Dedifferentiated amniotic fluid mesenchymal stem cell (primary cell): ENCODE measurements around the gene FZD1.

Experiments used
- DNase-seq: peaks from one replicate; pipeline ENCODE4 v3.0.0-alpha.2; 2016; ENCODE audit errors: extremely low spot score

FZD1 gene

GRCh38 chr7:91264924-91265681, 870 bp downstream of the FZD1 start:
- DNase-seq = no peak

DNA sequence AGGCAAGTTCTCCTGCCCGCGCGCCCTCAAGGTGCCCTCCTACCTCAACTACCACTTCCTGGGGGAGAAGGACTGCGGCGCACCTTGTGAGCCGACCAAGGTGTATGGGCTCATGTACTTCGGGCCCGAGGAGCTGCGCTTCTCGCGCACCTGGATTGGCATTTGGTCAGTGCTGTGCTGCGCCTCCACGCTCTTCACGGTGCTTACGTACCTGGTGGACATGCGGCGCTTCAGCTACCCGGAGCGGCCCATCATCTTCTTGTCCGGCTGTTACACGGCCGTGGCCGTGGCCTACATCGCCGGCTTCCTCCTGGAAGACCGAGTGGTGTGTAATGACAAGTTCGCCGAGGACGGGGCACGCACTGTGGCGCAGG, 1.4 kb downstream of the FZD1 start:
- no peak for DNase-seq

DNA sequence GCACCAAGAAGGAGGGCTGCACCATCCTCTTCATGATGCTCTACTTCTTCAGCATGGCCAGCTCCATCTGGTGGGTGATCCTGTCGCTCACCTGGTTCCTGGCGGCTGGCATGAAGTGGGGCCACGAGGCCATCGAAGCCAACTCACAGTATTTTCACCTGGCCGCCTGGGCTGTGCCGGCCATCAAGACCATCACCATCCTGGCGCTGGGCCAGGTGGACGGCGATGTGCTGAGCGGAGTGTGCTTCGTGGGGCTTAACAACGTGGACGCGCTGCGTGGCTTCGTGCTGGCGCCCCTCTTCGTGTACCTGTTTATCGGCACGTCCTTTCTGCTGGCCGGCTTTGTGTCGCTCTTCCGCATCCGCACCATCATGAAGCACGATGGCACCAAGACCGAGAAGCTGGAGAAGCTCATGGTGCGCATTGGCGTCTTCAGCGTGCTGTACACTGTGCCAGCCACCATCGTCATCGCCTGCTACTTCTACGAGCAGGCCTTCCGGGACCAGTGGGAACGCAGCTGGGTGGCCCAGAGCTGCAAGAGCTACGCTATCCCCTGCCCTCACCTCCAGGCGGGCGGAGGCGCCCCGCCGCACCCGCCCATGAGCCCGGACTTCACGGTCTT, 1.9 kb downstream of the FZD1 start:
- DNase-seq = peak; percentile 37

- no peak for DNase-seq
These were observed 2.5 kb downstream of the FZD1 start for GRCh38 chr7:91266689-91267090.

DNA sequence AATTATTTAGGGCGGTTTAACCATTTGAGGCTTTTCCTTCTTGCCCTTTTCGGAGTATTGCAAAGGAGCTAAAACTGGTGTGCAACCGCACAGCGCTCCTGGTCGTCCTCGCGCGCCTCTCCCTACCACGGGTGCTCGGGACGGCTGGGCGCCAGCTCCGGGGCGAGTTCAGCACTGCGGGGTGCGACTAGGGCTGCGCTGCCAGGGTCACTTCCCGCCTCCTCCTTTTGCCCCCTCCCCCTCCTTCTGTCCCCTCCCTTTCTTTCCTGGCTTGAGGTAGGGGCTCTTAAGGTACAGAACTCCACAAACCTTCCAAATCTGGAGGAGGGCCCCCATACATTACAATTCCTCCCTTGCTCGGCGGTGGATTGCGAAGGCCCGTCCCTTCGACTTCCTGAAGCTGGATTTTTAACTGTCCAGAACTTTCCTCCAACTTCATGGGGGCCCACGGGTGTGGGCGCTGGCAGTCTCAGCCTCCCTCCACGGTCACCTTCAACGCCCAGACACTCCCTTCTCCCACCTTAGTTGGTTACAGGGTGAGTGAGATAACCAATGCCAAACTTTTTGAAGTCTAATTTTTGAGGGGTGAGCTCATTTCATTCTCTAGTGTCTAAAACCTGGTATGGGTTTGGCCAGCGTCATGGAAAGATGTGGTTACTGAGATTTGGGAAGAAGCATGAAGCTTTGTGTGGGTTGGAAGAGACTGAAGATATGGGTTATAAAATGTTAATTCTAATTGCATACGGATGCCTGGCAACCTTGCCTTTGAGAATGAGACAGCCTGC, 3.1 kb downstream of the FZD1 start:
- DNase-seq = peak; percentile 91

DNA sequence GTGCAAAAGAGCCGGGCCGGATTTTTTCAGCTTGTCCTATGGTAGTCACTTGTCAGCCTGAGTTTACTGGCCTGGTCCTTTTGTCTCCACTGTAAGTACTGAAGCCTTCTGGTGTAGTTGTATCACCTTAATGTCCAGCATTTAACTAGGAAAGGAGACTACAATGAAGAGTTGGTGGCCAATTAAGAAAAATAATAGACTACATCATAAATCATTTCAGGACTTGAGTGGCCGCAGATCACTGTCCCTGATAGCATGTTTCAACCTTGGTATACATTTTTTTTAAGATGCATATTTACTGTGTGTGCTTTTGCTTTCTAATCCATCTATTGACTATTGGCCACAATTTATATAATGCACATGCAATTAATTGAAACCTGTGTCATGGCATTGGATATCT, 6.1 kb downstream of the FZD1 start:
- DNase-seq = no peak

GRCh38 chr7:91276909-91277308, 12.7 kb downstream of the FZD1 start:
- no peak for DNase-seq

- DNase-seq = no peak
These were observed 16.0 kb downstream of the FZD1 start for GRCh38 chr7:91280185-91280584.

DNA sequence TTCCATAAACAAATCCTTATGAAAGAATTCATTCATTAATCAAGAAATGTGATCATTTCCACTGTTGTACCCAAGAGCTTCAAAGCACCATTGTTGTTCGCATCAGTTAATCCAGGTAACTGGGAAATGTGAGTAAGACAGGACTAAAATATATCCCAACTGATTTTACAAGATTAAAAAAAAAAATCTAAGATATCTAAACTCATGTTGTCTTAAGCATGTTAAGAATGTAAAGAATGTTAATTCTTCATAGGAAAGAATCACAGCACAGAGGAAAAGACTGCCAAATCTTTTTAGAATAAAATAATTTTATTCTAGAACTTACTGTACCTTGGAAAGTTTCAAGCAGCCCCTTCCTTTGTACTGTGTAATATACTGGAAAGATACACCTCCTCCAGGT, 16.4 kb downstream of the FZD1 start:
- no peak for DNase-seq

- no peak for DNase-seq
These were observed 21.6 kb downstream of the FZD1 start for GRCh38 chr7:91285696-91286355.

GRCh38 chr7:91286432-91286831, 22.2 kb downstream of the FZD1 start:
- no peak for DNase-seq

DNA sequence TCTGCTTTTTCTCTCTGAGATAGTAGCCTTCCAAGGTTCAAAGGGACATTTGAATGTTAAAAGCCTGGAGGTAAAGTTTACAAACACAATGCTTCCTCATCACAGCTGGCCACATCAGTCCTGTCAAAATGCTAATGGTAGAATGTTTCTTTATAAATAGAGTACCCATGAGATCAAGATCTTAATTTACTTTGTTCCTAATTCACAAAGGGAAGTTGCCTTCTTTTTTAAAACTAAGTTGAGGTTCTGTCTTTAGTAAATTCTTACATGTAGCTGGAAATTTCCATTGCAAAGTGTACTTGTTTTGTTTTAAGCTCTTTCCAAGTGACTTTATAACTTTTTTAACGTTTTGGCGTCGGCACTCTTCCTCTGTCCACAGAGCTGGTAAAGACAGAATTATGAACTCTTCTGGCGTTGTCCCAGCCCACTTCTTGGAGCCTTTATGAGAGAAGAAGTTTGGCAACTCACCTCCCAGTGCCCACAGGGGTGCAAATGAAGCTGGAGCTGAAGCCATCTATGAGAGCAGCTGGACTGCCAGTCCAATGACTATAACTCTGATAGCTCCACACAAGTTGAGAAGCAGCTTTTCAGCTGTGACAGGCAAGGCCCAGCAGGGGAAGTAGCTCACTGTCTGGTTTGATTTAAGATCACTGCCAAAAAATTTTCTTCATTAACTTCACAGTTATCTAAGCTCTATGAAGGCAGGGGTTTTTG, 23.3 kb downstream of the FZD1 start:
- DNase-seq = no peak

DNA sequence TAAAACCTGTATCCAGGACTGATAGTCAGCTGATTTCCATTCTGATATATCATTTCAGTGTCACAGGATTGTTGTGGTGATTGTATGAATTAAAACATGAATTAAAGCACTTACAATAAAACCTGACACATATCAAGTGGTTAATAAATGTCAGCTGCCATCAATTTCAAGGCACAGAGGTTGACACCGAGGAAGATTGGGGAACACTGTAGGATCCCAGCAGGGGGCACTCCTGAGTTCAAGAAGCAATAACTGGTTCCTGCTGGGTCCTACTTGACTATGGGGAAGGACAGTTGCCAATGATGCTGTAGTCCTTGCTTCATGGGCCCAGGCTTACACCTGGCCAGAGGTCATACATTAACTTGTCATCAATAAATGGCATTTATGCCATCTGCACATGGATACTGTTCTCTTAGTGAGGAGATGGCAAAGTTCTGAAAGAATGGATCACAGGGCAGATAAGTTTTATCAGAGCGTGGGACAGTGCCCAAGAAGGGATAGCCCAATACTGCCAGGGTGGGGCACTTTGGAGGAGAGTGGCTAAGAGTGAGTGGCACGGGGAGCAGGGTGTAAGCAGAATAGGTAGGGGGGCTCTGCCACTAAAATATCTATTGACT, 24.1 kb downstream of the FZD1 start:
- DNase-seq = no peak

GRCh38 chr7:91289633-91290254, 25.5 kb downstream of the FZD1 start:
- DNase-seq = no peak

DNA sequence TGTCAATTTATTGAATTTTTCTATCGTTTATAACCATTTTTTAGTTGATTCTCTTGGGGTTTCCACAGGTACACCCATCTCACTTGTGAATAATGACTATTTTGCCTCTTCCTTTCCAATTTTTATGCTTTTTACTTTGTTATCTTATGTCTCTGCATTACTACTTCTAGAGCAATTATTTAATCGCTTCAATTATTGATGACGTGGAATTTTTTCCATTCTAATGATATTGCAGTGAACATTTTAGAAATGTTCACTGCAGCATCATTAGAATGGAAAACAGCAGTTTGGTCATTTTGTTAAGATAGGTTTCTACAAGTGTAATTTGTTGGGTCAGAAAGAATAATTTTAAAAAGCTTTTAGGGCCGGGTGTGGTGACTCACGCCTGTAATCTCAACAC, 27.1 kb downstream of the FZD1 start:
- DNase-seq = no peak

DNA sequence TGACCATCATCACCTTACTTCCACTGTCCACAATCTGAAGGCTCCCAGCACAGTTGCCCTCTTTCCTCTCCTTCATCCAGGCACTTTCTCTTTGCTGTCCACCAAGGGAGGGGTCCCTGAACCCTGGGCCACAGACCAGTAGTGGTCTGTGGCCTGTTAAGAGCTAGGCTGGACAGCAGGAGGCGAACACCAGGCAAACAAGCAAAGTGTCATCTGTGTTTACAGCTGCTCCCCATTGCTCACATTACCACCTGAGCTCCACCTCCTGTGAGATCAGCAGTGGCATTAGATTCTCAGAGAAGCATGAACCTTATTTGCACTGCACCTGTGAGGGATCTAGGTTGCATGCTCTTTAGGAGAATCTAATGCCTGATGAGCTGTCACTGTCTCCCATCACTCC, 27.7 kb downstream of the FZD1 start:
- no peak for DNase-seq

GRCh38 chr7:91292506-91292905, 28.3 kb downstream of the FZD1 start:
- DNase-seq = no peak

DNA sequence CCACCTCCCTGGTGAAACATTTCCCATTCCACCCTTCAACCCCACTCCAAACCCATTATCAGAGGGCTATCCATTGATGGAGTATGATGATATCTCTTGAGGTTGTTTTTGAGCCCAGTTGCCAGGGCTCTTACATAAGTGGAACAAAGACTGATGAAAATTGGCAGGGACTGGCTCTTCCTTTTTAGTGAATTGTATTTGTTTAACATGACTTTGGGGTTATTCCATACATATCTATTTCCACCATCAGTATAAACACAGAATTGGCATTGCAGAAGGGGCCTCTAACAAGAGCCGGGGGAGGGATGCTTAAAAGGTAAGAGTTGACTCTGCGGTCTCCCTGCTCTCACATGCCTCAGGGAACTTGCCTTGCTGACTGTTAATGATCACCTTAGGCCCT, 28.9 kb downstream of the FZD1 start:
- no peak for DNase-seq

GRCh38 chr7:91293840-91294239, 29.6 kb downstream of the FZD1 start:
- no peak for DNase-seq

DNA sequence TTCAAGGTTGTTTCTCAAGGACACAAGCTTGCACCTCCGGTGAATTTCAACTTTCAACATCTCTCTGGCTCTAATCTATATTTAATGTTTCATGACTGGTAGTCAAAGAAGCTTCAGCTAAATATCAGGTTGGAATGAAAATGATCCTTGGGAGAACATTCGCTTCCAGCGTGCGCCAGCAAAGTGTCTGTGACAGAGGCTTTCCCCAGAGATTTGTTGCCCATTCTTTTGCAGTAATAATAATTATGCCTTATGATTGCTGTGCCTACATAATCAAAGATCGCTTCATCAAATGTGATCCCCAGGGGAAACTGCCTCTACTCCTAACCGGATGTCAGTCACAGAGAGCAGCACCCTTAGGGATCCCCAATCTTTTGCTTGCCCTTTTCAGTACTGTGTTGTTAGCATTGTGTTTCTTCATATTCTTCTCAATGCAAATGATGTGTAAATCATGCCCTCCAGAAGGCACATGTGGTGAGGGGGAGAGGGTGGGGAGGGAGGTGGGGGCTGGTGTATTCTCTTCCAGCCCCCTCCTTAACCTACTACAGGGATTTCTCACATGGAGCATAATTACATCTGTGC, 30.5 kb downstream of the FZD1 start:
- DNase-seq = no peak

DNA sequence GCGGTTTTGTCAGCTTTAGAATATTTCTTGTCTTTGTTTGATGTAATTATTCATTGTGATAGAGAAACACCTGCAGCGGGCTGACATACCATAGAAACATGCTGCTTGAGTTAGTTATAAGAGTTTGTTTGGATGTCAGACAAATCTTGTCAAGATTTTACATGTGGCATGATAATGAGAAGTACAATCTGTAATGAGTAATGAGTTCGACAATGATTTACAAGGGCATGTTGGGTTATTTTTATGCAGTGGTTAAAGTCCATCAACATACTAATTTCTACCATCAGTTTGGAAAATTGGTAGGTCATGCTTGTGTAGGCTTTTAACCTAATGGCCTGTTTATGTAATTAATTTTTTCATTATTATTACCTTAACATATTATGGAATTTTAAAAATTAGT, 31.3 kb downstream of the FZD1 start:
- DNase-seq = no peak
